Progenitor cell of endocrine pancreas (in vitro differentiated cells): Measurements from ENCODE around the gene CACNA2D1. TPM values are rescaled to one million over a fixed set of nuclear protein-coding genes. Genes with fewer than 3 reads are reported as not detected.

Experiments used
- DNase-seq: peaks from one replicate; pipeline ENCODE4 v3.0.0; 2021; ENCODE audit warnings: low spot score; ENCODE audit not compliant: unreplicated experiment
- H3K27ac Mint-ChIP-seq: 2 replicates; pipeline ENCODE4 v1.8.0; 2021; ENCODE audit warnings: mild to moderate bottlenecking, moderate library complexity, mixed read lengths
- H3K27me3 Mint-ChIP-seq: 2 replicates; pipeline ENCODE4 v1.8.0; 2021; ENCODE audit warnings: mixed read lengths
- H3K36me3 Mint-ChIP-seq: 2 replicates; pipeline ENCODE4 v1.8.0; 2022; ENCODE audit warnings: mixed read lengths; ENCODE audit not compliant: insufficient read depth
- H3K4me1 Mint-ChIP-seq: 2 replicates; pipeline ENCODE4 v1.8.0; 2021; ENCODE audit warnings: low read depth, mixed read lengths
- H3K4me3 Mint-ChIP-seq: 2 replicates; pipeline ENCODE4 v1.8.0; 2021; ENCODE audit warnings: low read depth, mild to moderate bottlenecking, moderate library complexity, mixed read lengths
- H3K9me3 Mint-ChIP-seq: 2 replicates; pipeline ENCODE4 v1.8.0; 2021; ENCODE audit warnings: low read depth, mixed read lengths
- CTCF ChIP-seq: fragments of 200-600 bp; sonication (generic); IDR thresholded peaks from one replicate; pipeline ENCODE4 v1.5.0; 2021; ENCODE audit warnings: antibody characterized with exemption, mild to moderate bottlenecking; ENCODE audit not compliant: unreplicated experiment
- total RNA-seq: library from RNA; stranded (reverse); gene quantifications from 2 replicates; pipeline ENCODE4 v1.2.1, GENCODE V29; 2021

CACNA2D1 gene
- total RNA-seq, 1 donor from 2014 or later, result 25.1 TPM

GRCh38 chr7:81993186-81993585 lies 450.4 kb downstream of the CACNA2D1 start:
- no peaks in the 10 kb centered on the region for H3K9me3 Mint-ChIP-seq

DNA sequence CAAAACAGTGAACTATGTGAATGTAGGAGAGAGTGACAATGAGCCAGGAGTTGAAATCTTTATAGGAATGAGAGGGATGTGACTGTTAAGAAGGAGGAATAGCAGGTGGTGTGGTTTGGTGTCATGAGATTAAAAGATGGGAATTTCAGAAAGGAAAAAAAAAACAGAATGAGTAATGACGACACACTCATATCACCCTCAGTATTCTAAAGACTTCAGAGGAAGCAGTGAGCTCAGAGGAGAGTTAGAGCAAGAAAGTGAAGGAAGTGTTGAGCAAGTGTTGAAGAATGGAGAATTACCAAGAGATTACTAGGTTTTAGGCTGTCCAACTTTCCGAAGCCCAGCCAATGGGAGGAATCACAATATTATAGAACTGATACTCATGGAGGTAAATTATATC lies 453.2 kb downstream of the CACNA2D1 start:
- no peak for DNase-seq
- no peak for TF ChIP-seq CTCF
- Mint-ChIP-seq H3K4me3 (no peak overlapping the region), H3K4me1 (peaks cover 3% of the 10 kb centered on the region), H3K9me3 (no peaks in the 10 kb centered on the region), H3K27me3 (no peaks in the 10 kb centered on the region), H3K36me3 (no peaks in the 10 kb centered on the region), H3K27ac (no peak overlapping the region)

More at GRCh38 chr7:81993186-81993585, 450.4 kb downstream of the CACNA2D1 start:
- Mint-ChIP-seq H3K27ac (no peak overlapping the region), H3K36me3 (no peaks in the 10 kb centered on the region), H3K27me3 (no peaks in the 10 kb centered on the region), H3K4me3 (no peak overlapping the region), H3K4me1 (peaks cover 3% of the 10 kb centered on the region)
- DNase-seq, result no peak
- no peak for TF ChIP-seq CTCF

DNA sequence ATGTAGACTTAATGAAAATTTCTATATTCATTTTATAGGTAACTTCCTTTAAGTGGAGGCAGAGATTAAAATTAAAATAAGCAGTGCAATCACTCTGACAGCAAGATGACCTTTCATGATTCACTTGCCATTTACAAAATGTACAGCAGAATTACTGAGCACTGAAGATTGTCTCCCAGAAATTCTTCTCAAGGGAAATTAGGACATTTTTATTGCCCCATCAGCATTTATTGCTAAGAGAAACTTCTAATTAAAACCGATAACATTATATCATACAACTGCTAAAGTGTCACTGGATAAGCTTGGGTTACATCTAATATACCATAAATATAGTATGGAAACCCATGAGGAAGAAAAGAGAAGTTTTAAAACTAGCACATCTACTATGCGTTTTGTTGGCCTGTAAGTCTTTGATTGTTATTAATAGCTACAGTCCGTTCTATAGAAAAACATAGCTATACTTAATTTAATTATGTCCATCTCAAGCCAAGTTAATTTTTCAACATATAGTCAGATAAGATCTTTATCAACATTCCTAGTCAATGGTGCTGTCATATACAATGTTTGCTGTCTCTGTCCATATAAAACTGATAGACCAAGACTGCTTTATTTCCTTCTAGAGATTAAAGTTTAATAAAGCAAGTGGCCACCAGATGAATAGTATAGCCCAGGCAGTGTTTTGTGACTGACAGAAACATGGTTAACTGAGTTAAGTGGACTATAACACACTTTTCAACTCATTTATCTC lies 456.7 kb downstream of the CACNA2D1 start:
- Mint-ChIP-seq H3K36me3 (no peaks in the 10 kb centered on the region), H3K4me3 (no peak overlapping the region), H3K27ac (no peak overlapping the region), H3K27me3 (no peaks in the 10 kb centered on the region), H3K9me3 (no peaks in the 10 kb centered on the region), H3K4me1 (no peaks in the 10 kb centered on the region)
- TF ChIP-seq CTCF, result no peak
- no peak for DNase-seq

- Mint-ChIP-seq H3K4me3 (no peak overlapping the region), H3K36me3 (no peaks in the 10 kb centered on the region)
- no peak for TF ChIP-seq CTCF
These were observed 460.2 kb downstream of the CACNA2D1 start for GRCh38 chr7:81983406-81983805.

GRCh38 chr7:81973117-81973516 lies 470.5 kb downstream of the CACNA2D1 start:
- H3K27ac Mint-ChIP-seq, result no peak overlapping the region
- no peaks in the 10 kb centered on the region for H3K36me3 Mint-ChIP-seq
- no peak for DNase-seq
- H3K4me3 Mint-ChIP-seq, result no peak overlapping the region
- H3K9me3 Mint-ChIP-seq, result no peaks in the 10 kb centered on the region
- TF ChIP-seq CTCF, result no peak
- no peaks in the 10 kb centered on the region for H3K4me1 Mint-ChIP-seq
- no peaks in the 10 kb centered on the region for H3K27me3 Mint-ChIP-seq

More at GRCh38 chr7:81983406-81983805, 460.2 kb downstream of the CACNA2D1 start:
- Mint-ChIP-seq H3K27me3 (no peaks in the 10 kb centered on the region), H3K27ac (no peak overlapping the region), H3K4me1 (no peaks in the 10 kb centered on the region), H3K9me3 (no peaks in the 10 kb centered on the region)
- DNase-seq, result no peak
